H7 (cell line): ENCODE data around the gene DYNC1LI1. TPM values are rescaled to one million over a fixed set of nuclear protein-coding genes. Genes with fewer than 3 reads are reported as not detected.
"Not testable (repeated sequence)": the region's sequence is repeated elsewhere in the genome, so short reads cannot be mapped to it uniquely, and the experiment has no call there.

Experiments used
- DNase-seq: peaks from one replicate; pipeline ENCODE4 v3.0.0; 2012
- H3K27me3 ChIP-seq: 2 replicates; pipeline ENCODE4 v1.6.0; 2011; ENCODE audit warnings: mild to moderate bottlenecking, low read length; ENCODE audit not compliant: control insufficient read depth, insufficient read depth
- H3K36me3 ChIP-seq: replicated peaks from 2 replicates; pipeline ENCODE4 v1.5.1; 2011; ENCODE audit warnings: low read length; ENCODE audit not compliant: control insufficient read depth, insufficient read depth
- H3K4me3 ChIP-seq: 2 replicates; pipeline ENCODE4 v1.5.1; 2011; ENCODE audit warnings: low read depth, mild to moderate bottlenecking, control low read depth, low read length, moderate library complexity; ENCODE audit not compliant: insufficient read depth
- total RNA-seq: library from RNA; depleted of rRNA; stranded (reverse); fragments of >200 nt; shearing (Covaris generic); gene quantifications from 2 replicates; pipeline ENCODE4 v1.2.3, GENCODE V29; 2014

The DYNC1LI1 gene
- total RNA-seq, 1 experiment from 2014 or later, result 57.2 TPM

DNA sequence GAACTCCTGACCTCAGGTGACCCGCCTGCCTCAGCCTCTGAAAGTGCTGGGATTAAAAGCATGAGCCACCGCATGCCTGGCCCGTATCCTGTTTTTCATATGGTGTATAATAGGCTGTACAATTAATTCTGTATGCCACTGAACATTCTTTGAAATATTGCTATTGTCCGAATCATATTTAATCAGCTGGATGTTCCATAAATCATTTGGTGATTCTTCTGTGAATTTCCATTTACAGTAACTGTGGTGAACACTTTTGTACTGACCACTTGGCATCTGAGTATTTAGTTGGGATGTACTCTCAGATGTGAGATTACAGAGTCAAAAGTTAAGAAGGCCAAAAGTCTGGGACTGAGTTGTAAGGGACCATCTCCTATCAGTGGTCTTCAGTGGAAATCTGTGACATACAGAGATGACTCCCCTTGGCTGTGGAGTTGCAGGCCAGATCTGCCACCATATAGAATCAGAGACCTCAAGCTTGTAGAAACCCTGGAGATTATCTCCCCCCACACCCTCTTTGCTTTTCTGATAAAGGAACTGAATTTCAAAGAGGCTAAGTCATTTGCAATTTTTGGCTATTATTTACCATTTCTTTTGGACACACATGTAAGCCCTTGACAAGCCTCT is 25.7 kb upstream of the DYNC1LI1 start:
- H3K27me3 ChIP-seq, result peaks cover 7% of the 10 kb centered on the region
- no peaks in the 10 kb centered on the region for H3K36me3 ChIP-seq
- H3K4me3 ChIP-seq, result no peak overlapping the region
- DNase-seq, result no peak

DNA sequence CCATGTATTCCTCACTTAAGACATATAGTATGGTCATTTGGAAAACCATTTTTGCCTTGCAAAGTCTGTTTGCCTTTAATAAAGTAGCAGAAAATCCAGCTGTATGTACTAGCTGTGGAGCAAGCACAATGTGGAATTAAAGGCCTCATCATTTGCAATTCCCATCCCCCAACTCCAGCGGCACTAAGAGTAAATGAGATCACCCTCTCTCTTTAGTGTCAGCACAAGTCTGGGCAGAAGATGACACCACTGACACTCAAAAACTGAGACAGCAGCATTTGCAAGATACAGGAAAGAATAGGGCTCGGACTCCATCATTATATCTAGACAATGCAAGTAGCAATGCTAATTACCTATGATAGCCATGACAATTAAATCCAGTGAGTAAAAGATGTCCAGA is 24.7 kb upstream of the DYNC1LI1 start:
- no peaks in the 10 kb centered on the region for H3K36me3 ChIP-seq
- no peak overlapping the region for H3K4me3 ChIP-seq
- H3K27me3 ChIP-seq, result peaks cover 9% of the 10 kb centered on the region
- DNase-seq, result no peak

DNA sequence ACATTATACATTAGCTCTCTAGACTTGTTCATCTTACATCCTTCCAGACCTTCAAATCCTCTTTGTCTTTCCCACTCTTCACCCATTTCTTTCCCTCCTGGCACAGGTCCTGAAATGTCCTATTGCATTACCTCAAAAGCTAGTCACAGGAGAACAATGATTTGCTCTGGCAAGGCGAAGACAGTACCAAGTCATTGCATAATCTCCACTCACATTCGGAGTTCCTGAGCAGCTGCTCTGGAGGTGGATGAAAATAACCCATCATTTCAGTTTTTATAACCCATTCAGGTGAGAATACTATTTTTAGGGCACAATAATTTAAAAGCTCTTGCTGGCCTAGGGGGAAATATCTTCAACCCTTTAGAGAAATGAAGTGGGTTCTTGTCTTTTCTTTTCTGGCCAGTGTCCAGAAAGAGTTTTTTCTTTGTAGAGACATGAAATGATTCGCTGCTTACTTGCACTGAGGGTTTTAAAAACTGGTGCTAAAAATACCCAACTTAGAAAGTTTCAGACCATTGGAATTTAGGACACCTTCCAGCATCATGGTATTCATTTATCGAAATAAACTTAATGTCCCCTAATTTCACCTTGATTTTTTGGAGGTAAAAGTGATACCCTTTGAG is 23.4 kb upstream of the DYNC1LI1 start:
- H3K36me3 ChIP-seq, result no peaks in the 10 kb centered on the region
- H3K4me3 ChIP-seq, result no peak overlapping the region
- DNase-seq, result no peak
- H3K27me3 ChIP-seq, result peaks cover 14% of the 10 kb centered on the region

DNA sequence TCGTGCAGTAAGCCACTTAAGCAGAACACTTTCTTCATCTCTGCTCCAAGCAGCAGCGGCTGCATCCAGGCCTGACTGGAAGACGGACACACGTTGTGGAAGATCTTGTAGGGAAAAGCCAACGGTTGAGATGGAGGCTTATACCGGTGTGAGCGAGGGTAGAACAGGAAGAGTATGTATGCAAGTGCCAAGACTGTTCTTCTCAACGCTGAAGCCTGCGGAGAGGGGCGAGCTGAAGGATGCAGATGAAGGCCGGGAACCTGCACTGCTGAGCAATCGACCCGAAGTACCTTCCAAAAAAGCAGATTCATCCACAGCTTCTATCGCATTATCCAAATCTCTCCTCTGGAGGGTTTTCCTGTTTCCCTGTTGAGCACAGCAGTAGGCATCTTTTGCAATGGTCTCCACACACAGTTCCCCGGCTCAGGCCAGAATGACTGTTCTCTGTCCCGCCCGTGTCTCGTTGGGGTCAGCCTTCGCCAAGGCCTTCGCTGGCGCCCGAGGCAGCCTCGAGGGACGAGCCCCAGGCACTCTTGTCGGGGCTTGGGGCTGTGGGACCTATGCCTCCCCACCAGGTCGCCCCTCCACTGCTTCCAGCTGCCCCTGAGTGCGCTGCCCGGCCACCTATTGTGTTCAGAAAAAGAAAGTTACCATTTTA is 22.2 kb upstream of the DYNC1LI1 start:
- no peaks in the 10 kb centered on the region for H3K36me3 ChIP-seq
- H3K27me3 ChIP-seq, result peaks cover 16% of the 10 kb centered on the region
- peak overlapping the region; percentile 14 for H3K4me3 ChIP-seq
- DNase-seq, result peak; percentile 64

DNA sequence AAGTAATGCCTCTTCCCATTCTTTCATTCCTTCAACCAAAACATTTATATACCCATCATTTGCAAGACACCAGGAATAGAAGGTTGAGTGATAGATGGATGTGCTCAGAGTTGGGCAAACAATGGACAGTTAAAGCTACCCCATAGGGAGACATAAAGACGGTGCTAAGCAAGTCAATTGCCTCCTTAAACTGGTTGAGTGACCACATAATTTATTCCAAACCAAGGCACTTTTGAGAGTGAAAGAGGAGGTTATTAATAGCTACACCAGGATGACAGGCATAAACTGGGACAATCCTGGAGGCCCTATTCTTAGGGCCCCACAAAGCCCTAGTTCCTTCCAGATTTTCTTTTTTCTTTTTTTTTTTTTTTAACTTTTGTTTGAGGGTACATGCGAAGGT is 21.4 kb upstream of the DYNC1LI1 start:
- H3K27me3 ChIP-seq, result peaks cover 16% of the 10 kb centered on the region
- no peak for DNase-seq
- H3K36me3 ChIP-seq, result no peaks in the 10 kb centered on the region
- H3K4me3 ChIP-seq, result no peak overlapping the region

DNA sequence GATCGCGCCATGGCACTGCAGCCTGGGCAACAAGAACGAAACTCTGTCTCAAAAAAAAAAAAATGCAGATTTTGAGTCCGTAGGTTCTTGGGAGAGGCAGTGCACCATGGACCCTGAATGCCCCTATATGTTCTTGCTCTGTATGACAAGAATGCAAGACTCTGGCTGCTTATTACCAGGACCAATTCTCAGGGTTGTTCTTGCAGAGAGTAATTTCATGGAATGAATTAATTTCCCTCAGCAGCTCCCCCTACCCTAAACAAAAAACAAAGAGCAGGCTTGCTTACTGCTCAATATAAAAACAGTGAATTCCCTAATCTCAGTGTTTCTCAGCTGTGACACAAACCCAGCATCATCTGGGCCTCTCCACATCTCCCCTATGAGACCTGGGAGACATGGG is 20.5 kb upstream of the DYNC1LI1 start:
- H3K4me3 ChIP-seq, result no peak overlapping the region
- no peaks in the 10 kb centered on the region for H3K36me3 ChIP-seq
- no peak for DNase-seq
- H3K27me3 ChIP-seq, result peaks cover 16% of the 10 kb centered on the region

DNA sequence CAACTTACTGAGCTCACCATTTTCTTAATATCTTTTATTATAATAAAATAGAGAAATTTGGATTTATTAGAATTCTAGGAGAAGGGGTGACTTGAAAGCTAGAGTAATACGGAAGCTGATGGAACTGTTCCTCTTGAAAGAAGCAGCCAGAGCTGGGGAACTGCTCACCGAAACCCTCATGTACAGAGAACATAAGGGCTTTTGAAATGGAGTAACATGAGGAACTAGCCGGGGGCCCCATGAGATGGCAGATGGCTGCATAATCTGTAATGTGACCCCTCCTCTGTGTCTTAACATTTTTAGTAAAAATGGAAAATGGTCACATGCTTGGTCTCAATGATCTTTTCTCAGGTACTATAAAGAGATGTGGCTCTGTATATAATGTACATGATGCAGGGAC is 15.7 kb upstream of the DYNC1LI1 start:
- DNase-seq, result no peak
- peaks cover 9% of the 10 kb centered on the region for H3K27me3 ChIP-seq
- no peak overlapping the region for H3K4me3 ChIP-seq
- H3K36me3 ChIP-seq, result no peaks in the 10 kb centered on the region

DNA sequence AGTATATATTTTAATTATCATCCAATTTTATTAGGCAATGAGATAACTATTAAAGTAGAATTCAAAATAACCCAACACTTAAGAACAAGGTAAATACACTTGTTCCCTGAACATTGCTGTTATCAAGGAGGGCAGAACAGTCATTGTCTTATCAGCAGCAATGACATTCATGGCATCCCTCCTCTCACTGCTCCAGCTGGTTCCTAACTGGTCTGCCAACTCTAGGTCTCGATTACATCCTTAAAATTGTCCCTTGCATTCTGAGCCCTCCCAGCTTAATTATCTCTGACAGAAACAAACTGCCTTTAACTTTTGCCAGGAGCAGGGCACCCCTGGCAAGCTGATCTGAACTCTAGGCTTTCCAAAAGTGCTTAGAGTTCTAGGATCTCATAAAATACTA is 14.0 kb upstream of the DYNC1LI1 start:
- no peak for DNase-seq
- H3K4me3 ChIP-seq, result no peak overlapping the region
- peaks cover 5% of the 10 kb centered on the region; the same call in 1 of the 2 replicates for H3K27me3 ChIP-seq
- no peaks in the 10 kb centered on the region for H3K36me3 ChIP-seq

DNA sequence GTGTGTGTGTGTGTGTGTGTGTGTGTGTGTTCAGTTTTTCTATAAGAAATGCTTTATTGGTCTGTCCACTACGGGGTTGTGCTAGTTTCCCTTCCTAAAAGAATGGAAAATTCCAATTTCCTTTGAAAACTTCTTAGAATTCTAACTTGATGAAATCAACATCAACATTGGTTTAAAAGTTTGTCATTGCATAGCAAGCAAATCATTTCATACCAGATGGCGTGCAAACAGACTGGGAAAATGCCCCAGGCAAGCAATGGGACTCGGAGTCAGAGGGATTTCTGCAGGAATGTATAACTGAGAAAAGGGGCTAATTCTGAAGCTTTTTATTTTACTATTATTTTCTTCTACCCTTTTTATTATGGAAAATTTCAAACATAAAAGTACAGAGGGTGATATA is 13.1 kb upstream of the DYNC1LI1 start:
- Histone ChIP-seq H3K4me3 (no peak overlapping the region), H3K27me3 (no peaks in the 10 kb centered on the region), H3K36me3 (no peaks in the 10 kb centered on the region)
- no peak for DNase-seq

DNA sequence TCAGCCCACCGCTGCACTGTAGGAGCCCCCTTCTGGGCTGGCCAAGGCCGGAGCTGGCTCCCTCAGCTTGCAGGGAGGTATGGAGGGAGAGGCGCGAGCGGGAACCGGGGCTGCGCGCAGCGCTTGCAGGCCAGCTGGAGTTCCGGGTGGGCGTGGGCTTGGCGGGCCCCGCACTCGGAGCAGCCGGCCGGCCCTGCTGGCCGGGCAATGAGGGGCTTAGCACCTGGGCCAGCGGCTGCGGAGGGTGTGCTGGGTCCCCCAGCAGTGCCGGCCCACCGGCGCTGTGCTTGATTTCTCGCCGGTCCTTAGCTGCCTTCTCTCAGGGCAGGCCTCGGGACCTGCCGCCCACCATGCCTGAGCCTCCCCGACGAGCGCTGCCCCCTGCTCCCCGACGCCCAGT is 8.0 kb upstream of the DYNC1LI1 start:
- H3K36me3 ChIP-seq, H3K27me3 ChIP-seq, DNase-seq, H3K4me3 ChIP-seq: not testable (repeated sequence)

DNA sequence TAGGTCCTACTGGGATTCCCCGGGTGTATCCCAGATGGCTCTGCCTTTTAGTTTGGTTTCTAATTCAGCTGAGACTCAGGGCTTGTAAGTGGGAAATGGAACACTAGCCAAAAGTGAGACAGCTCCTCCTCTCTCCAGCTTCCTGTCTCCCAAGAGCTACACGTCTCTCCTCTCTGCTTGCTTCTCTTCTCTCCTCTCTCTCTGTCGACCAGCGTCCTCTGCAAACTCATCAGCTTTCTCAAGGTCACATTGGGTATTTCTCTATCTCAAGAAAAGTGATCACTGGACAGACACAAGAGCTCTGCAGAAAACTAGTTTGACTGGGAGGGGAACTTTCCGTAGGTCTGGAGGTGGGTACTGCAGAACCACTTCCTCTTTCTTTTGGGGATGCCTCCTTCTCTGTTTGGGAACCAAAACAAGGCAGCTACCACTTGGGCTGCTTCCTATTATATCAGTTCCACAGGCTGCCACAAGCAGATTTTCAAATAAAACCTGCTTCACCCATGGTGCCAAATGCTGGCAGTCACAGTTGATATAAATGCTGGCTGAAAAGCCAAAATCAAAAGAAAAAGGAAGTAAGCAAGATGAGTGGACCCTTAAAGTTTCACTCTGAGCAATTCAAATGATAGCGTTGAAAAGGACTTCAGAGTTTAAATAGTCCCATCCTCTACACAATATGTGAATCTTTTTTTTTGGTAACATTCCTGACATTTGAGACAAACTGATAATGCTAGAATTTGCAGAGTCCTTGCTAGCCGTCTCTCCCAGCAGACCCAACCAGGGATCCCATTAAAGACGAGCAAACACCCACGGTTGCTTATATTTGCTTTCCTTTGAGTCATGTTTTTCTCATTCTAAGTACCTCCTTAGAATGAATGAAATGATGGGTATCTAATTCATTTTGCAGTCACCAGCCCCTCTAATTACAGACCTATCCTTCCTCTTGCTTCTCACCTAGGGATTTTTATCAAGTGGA is 7.2 kb upstream of the DYNC1LI1 start:
- Histone ChIP-seq H3K36me3 (no peaks in the 10 kb centered on the region), H3K4me3 (no peak overlapping the region), H3K27me3 (no peaks in the 10 kb centered on the region)
- DNase-seq, result no peak

DNA sequence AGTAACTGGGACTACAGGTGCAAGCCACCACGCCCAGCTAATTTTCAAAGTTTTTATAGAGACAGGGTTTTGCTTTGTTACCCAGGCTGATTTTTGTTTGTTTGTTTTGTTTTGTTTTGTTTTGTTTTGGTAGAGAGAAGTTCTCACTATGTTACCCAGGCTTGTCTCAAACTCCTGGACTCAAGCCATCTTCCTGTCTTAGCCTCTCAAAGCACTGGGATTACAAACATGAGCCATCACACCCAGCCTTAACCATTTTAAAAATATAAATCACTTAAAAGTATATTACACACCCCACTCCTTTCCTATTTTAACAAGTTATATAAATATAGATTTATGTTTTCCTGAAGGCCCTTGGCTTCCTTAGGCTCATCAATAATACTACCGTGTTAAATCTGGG is 6.5 kb upstream of the DYNC1LI1 start:
- no peaks in the 10 kb centered on the region for H3K27me3 ChIP-seq
- H3K36me3 ChIP-seq, result no peaks in the 10 kb centered on the region
- no peak for DNase-seq

DNA sequence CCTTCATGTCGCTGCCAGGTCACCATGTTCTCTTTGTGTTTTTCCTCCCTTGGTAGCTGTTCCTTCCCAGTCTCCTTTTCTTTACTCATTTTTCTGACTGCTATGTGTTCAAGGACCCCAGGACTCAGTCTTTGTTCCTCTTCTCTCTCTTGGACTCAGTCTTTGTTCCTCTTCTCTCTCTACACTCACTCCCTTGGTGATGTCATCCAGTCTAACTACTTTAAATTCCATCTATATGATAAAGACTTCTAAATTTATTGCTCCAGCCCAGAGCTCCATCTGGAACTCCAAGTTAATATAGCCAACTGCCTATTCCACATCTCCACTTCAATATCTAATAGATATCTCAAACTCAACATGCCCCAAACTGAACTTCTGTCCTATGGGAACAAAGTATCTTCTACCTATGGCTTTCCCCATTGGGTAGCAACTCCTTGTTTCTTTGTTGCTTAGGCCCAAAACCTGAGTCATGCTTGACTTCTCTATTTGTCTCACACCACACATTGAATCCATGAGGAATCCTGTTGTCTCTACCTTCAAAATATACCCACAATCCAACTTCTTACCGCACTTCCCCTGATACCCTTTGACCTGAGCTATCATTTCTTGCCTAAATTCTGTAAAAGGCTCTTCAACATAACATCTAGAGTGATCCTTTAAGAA is 4.9 kb upstream of the DYNC1LI1 start:
- H3K4me3 ChIP-seq, result no peak overlapping the region
- H3K27me3 ChIP-seq, result no peaks in the 10 kb centered on the region
- no peak for DNase-seq
- H3K36me3 ChIP-seq, result no peaks in the 10 kb centered on the region

More for the DNA sequence above, 6.5 kb upstream of the DYNC1LI1 start:
- no peak overlapping the region for H3K4me3 ChIP-seq

DNA sequence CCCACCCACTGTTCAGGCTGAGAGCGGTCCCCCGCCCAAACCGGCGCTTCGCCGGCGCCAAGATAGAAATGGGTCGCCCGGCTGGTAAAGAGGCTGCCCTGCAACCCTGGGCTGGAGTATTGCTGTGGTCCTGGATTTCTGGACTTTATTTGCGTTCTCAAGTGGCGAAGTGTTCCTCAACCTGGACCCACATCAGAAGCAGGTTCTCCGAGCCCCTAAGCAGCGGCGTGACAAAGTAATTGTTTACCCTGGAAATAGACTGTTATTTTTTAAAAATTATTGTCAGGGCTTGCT is 481 bp upstream of the DYNC1LI1 start:
- peak overlapping the region; percentile 99 for H3K4me3 ChIP-seq
- no peak for DNase-seq

More for the DNA sequence above, 481 bp upstream of the DYNC1LI1 start:
- Histone ChIP-seq H3K27me3 (no peaks in the 10 kb centered on the region), H3K36me3 (0 out of 2 replicates have a peak, but pooled peaks cover 1% of the 10 kb centered on the region)
